Skeletal muscle satellite cell (primary cell): ENCODE measurements around the gene ZNF599. TPM values are rescaled to one million over a fixed set of nuclear protein-coding genes. Genes with fewer than 3 reads are reported as not detected.
"Not testable (repeated sequence)": the region's sequence is repeated elsewhere in the genome, so short reads cannot be mapped to it uniquely, and the experiment has no call there.

Source experiments
- H3K27me3 ChIP-seq: 2 replicates; pipeline ENCODE4 v1.7.0; 2013; ENCODE audit warnings: low read length; ENCODE audit not compliant: control insufficient read depth, insufficient read depth
- H3K36me3 ChIP-seq: 2 replicates; pipeline ENCODE4 v1.7.0; 2013; ENCODE audit warnings: mild to moderate bottlenecking, control low read depth, low read length; ENCODE audit not compliant: insufficient read depth
- H3K4me1 ChIP-seq: 2 replicates; pipeline ENCODE4 v1.7.0; 2013; ENCODE audit warnings: low read length; ENCODE audit not compliant: control insufficient read depth, insufficient read depth
- H3K4me2 ChIP-seq: 2 replicates; pipeline ENCODE4 v1.7.0; 2013; ENCODE audit warnings: mild to moderate bottlenecking, low read length
- H3K4me3 ChIP-seq: 2 replicates; pipeline ENCODE4 v1.7.0; 2013; ENCODE audit warnings: low read length
- H3K9ac ChIP-seq: 2 replicates; pipeline ENCODE4 v1.7.0; 2013; ENCODE audit warnings: mild to moderate bottlenecking, low read depth, low read length, moderate library complexity
- H3K9me3 ChIP-seq: replicated peaks from 2 replicates; pipeline ENCODE4 v1.7.0; 2013; ENCODE audit warnings: mild to moderate bottlenecking, control low read depth, low read length
- total RNA-seq: library from RNA; depleted of rRNA; stranded (reverse); fragments of >200 nt; gene quantifications from 2 replicates; pipeline ENCODE4 v1.2.3, GENCODE V29; 2012; rRNA removed

The ZNF599 gene
- 5.3 and 10.0 TPM in 2 replicates for total RNA-seq

GRCh38 chr19:34772697-34773554 is at the start of gene ZNF599:
TSS of gene ZNF599 (minus strand) at chr19:34773215. CDS start at chr19:34772841, 374 bp downstream.
- H3K9me3 ChIP-seq = no peaks in the 10 kb centered on the region
- H3K4me3 ChIP-seq = peak within 1 kb of the TSS; percentile 83
- peak within 1 kb of the TSS; percentile 83 for H3K9ac ChIP-seq
- no peaks in the 10 kb centered on the region for H3K27me3 ChIP-seq
- peak within 1 kb of the TSS; percentile 93 for H3K4me2 ChIP-seq
- peaks cover 19% of the 10 kb centered on the region for H3K36me3 ChIP-seq
- no peaks in the 10 kb centered on the region for H3K4me1 ChIP-seq

GRCh38 chr19:34818270-34818669 is 45.3 kb upstream of the ZNF599 start:
- no peak overlapping the region for H3K4me3 ChIP-seq
- no peak overlapping the region for H3K4me2 ChIP-seq
- no peaks in the 10 kb centered on the region for H3K27me3 ChIP-seq
- no peaks in the 10 kb centered on the region for H3K36me3 ChIP-seq
- peaks cover 3% of the 10 kb centered on the region for H3K9me3 ChIP-seq
- no peaks in the 10 kb centered on the region for H3K4me1 ChIP-seq
- no peak overlapping the region for H3K9ac ChIP-seq

- no peaks in the 10 kb centered on the region for H3K36me3 ChIP-seq
- H3K27me3 ChIP-seq = no peaks in the 10 kb centered on the region
- H3K4me1 ChIP-seq = no peaks in the 10 kb centered on the region
- no peak overlapping the region for H3K9ac ChIP-seq
- H3K4me2 ChIP-seq = no peak overlapping the region
- peaks cover 3% of the 10 kb centered on the region for H3K9me3 ChIP-seq
- H3K4me3 ChIP-seq = no peak overlapping the region
These were observed 43.7 kb upstream of the ZNF599 start for GRCh38 chr19:34816708-34817107.

- Histone ChIP-seq H3K9ac (no peak overlapping the region), H3K27me3 (no peaks in the 10 kb centered on the region), H3K4me3 (no peak overlapping the region), H3K4me1 (peaks cover 4% of the 10 kb centered on the region), H3K36me3 (no peaks in the 10 kb centered on the region), H3K9me3 (no peaks in the 10 kb centered on the region), H3K4me2 (no peak overlapping the region)
These were observed 35.6 kb upstream of the ZNF599 start for GRCh38 chr19:34808566-34808965.

- no peak overlapping the region for H3K4me2 ChIP-seq
- no peak overlapping the region for H3K4me3 ChIP-seq
- no peaks in the 10 kb centered on the region for H3K27me3 ChIP-seq
- peaks cover 4% of the 10 kb centered on the region for H3K4me1 ChIP-seq
- no peaks in the 10 kb centered on the region for H3K36me3 ChIP-seq
- no peaks in the 10 kb centered on the region for H3K9me3 ChIP-seq
- no peak overlapping the region for H3K9ac ChIP-seq
These were observed 34.2 kb upstream of the ZNF599 start for GRCh38 chr19:34806976-34807860.

GRCh38 chr19:34804115-34804514 is 31.1 kb upstream of the ZNF599 start:
- Histone ChIP-seq H3K36me3 (no peaks in the 10 kb centered on the region), H3K4me1 (peaks cover 4% of the 10 kb centered on the region), H3K9ac (no peak overlapping the region), H3K9me3 (no peaks in the 10 kb centered on the region), H3K4me2 (no peak overlapping the region), H3K4me3 (no peak overlapping the region), H3K27me3 (no peaks in the 10 kb centered on the region)

- not testable (repeated sequence) for H3K36me3 ChIP-seq, H3K4me1 ChIP-seq, H3K4me2 ChIP-seq, H3K27me3 ChIP-seq, H3K4me3 ChIP-seq, H3K9me3 ChIP-seq, H3K9ac ChIP-seq
These were observed 23.9 kb upstream of the ZNF599 start for GRCh38 chr19:34796953-34797352.

- Histone ChIP-seq H3K9ac (no peak overlapping the region), H3K27me3 (no peaks in the 10 kb centered on the region), H3K36me3 (no peaks in the 10 kb centered on the region), H3K4me3 (no peak overlapping the region), H3K4me1 (no peaks in the 10 kb centered on the region), H3K4me2 (no peak overlapping the region), H3K9me3 (no peaks in the 10 kb centered on the region)
These were observed 21.3 kb upstream of the ZNF599 start for GRCh38 chr19:34794066-34794960.

GRCh38 chr19:34793565-34793964 is 20.6 kb upstream of the ZNF599 start:
- Histone ChIP-seq H3K4me2 (no peak overlapping the region), H3K27me3 (no peaks in the 10 kb centered on the region)

GRCh38 chr19:34788074-34788473 is 15.1 kb upstream of the ZNF599 start:
- Histone ChIP-seq H3K4me1 (no peaks in the 10 kb centered on the region), H3K4me2 (no peak overlapping the region), H3K27me3 (no peaks in the 10 kb centered on the region), H3K9ac (no peak overlapping the region), H3K36me3 (no peaks in the 10 kb centered on the region), H3K4me3 (no peak overlapping the region), H3K9me3 (no peaks in the 10 kb centered on the region)

More at GRCh38 chr19:34793565-34793964, 20.6 kb upstream of the ZNF599 start:
- no peak overlapping the region for H3K9ac ChIP-seq
- H3K9me3 ChIP-seq = no peaks in the 10 kb centered on the region
- no peaks in the 10 kb centered on the region for H3K4me1 ChIP-seq
- H3K36me3 ChIP-seq = no peaks in the 10 kb centered on the region
- no peak overlapping the region for H3K4me3 ChIP-seq
